OCI-LY7 (cell line): ENCODE measurements around the gene DENND4A.

Source experiments
- EZH2phosphoT487 ChIP-seq: fragments of 200-600 bp; sonication (generic); IDR thresholded peaks from 2 replicates; pipeline ENCODE4 v1.6.1; 2018; ENCODE audit warnings: low read depth, borderline replicate concordance, mild to moderate bottlenecking, mixed run types, antibody characterized with exemption, low read length, moderate library complexity, mixed read lengths
- TF ChIP-seq, protein P1 (sequence below): fragments of 200-600 bp; sonication (generic); conservative IDR thresholded peaks from 2 replicates; pipeline ENCODE4 v1.5.1; 2014; ENCODE audit warnings: mild to moderate bottlenecking, antibody characterized with exemption, low read length, moderate library complexity, mixed read lengths

DNA sequence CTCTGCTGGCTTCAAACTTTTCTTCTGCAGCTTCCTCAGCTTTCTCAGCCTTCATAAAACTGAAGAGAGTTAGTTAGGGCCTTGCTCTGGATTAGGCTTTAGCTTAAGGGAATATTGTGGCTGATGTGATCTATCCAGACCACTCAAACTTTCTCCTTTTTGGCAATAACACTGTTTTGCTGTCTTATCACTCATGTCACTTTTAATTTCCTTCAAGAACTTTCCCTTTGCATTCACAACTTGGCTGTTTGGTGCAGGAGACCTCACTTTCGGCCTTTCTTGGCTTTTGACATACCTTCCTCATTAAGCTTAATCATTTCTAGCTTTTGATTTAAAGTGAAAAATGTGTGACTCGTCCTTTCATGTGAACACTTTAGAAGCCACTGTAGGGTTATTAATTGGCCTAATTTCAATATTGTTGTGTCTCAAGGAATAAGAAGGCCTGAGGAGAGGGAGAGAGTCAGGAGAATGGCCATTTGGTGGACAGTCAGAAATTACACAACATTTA lies 109.6 kb downstream of the DENND4A start:
- TF ChIP-seq, protein P1, sequence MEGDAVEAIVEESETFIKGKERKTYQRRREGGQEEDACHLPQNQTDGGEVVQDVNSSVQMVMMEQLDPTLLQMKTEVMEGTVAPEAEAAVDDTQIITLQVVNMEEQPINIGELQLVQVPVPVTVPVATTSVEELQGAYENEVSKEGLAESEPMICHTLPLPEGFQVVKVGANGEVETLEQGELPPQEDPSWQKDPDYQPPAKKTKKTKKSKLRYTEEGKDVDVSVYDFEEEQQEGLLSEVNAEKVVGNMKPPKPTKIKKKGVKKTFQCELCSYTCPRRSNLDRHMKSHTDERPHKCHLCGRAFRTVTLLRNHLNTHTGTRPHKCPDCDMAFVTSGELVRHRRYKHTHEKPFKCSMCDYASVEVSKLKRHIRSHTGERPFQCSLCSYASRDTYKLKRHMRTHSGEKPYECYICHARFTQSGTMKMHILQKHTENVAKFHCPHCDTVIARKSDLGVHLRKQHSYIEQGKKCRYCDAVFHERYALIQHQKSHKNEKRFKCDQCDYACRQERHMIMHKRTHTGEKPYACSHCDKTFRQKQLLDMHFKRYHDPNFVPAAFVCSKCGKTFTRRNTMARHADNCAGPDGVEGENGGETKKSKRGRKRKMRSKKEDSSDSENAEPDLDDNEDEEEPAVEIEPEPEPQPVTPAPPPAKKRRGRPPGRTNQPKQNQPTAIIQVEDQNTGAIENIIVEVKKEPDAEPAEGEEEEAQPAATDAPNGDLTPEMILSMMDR = no peak
- TF ChIP-seq EZH2phosphoT487 = no peak
